WTC11 (cell line): ENCODE measurements around the gene PLCL2. TPM values are rescaled to one million over a fixed set of nuclear protein-coding genes. Genes with fewer than 3 reads are reported as not detected.

Experiments used
- ATAC-seq: fragments of 200-7000 bp; cut with Tn5 transposase; 2 replicates; pipeline ENCODE4 v1.10.0; 2021; ENCODE audit warnings: mild to moderate bottlenecking, moderate library complexity
- CTCF ChIA-PET: fragments of 300-600 bp; sonication (Branson Sonifier 250); formaldehyde crosslinking; loops from one replicate; lab custom pipeline; 2021; ENCODE audit warnings: antibody characterized with exemption; lab: Charles Lee
- POLR2A ChIA-PET: fragments of 350-600 bp; sonication (Branson Sonifier 250); formaldehyde crosslinking; loops from one replicate; lab custom pipeline; 2021; ENCODE audit warnings: antibody characterized with exemption; lab: Charles Lee
- DNase-seq: peaks from one replicate; pipeline ENCODE4 v3.0.0; 2021; ENCODE audit warnings: low spot score
- H3K27ac Mint-ChIP-seq: 2 replicates; pipeline ENCODE4 v1.8.0; 2021; ENCODE audit warnings: mixed read lengths
- H3K27me3 Mint-ChIP-seq: 2 replicates; pipeline ENCODE4 v1.8.0; 2021; ENCODE audit warnings: low read depth, mild to moderate bottlenecking, moderate library complexity, mixed read lengths
- H3K36me3 Mint-ChIP-seq: 2 replicates; pipeline ENCODE4 v1.8.0; 2021; ENCODE audit warnings: mixed read lengths
- H3K4me1 Mint-ChIP-seq: 2 replicates; pipeline ENCODE4 v1.8.0; 2022; ENCODE audit warnings: mixed read lengths
- H3K4me3 Mint-ChIP-seq: 2 replicates; pipeline ENCODE4 v1.8.0; 2021; ENCODE audit warnings: mild to moderate bottlenecking, moderate library complexity, mixed read lengths
- H3K9me3 Mint-ChIP-seq: 2 replicates; pipeline ENCODE4 v1.8.0; 2021; ENCODE audit warnings: mixed read lengths
- CDX4 ChIP-seq: fragments of 250-450 bp; sonication (Bioruptor Pico); IDR thresholded peaks from 2 replicates; pipeline ENCODE4 v1.9.0; 2021; ENCODE audit warnings: moderate library complexity, mild to moderate bottlenecking, inconsistent platforms, borderline replicate concordance
- CREM ChIP-seq: sonication (generic); formaldehyde crosslinking; IDR thresholded peaks from 2 replicates; pipeline ENCODE4 v1.8.1; 2022; ENCODE audit warnings: mild to moderate bottlenecking, missing genetic modification reagents, moderate library complexity
- ESRRA ChIP-seq: sonication (generic); formaldehyde crosslinking; IDR thresholded peaks from 2 replicates; pipeline ENCODE4 v1.8.1; 2022; ENCODE audit warnings: mild to moderate bottlenecking, missing genetic modification reagents, borderline replicate concordance
- IRF2 ChIP-seq: sonication (generic); formaldehyde crosslinking; IDR thresholded peaks from 2 replicates; pipeline ENCODE4 v1.8.0; 2022; ENCODE audit warnings: low read depth, missing genetic modification reagents, borderline replicate concordance
- KAT7 ChIP-seq: sonication (generic); formaldehyde crosslinking; IDR thresholded peaks from 2 replicates; pipeline ENCODE4 v1.8.1; 2023; ENCODE audit warnings: missing genetic modification reagents, mild to moderate bottlenecking, borderline replicate concordance
- MYBL2 ChIP-seq: sonication (generic); formaldehyde crosslinking; IDR thresholded peaks from 2 replicates; pipeline ENCODE4 v1.8.1; 2023; ENCODE audit warnings: mild to moderate bottlenecking, moderate library complexity, missing genetic modification reagents
- NR2C2 ChIP-seq: sonication (generic); formaldehyde crosslinking; IDR thresholded peaks from 2 replicates; pipeline ENCODE4 v1.8.0; 2022; ENCODE audit warnings: mild to moderate bottlenecking, missing genetic modification reagents
- SMAD3 ChIP-seq: sonication (generic); formaldehyde crosslinking; IDR thresholded peaks from 2 replicates; pipeline ENCODE4 v1.8.0; 2022; ENCODE audit warnings: missing genetic modification reagents, mild to moderate bottlenecking, borderline replicate concordance
- SP1 ChIP-seq: sonication (generic); formaldehyde crosslinking; conservative IDR thresholded peaks from 2 replicates; pipeline ENCODE4 v1.8.1; 2022; ENCODE audit warnings: missing genetic modification reagents
- TP53 ChIP-seq: sonication (generic); formaldehyde crosslinking; IDR thresholded peaks from 2 replicates; pipeline ENCODE4 v1.8.1; 2023; ENCODE audit warnings: mild to moderate bottlenecking, missing genetic modification reagents
- USF2 ChIP-seq: sonication (generic); formaldehyde crosslinking; IDR thresholded peaks from 2 replicates; pipeline ENCODE4 v1.8.1; 2023; ENCODE audit warnings: mild to moderate bottlenecking, missing genetic modification reagents, moderate library complexity
- ZNF396 ChIP-seq: fragments of 250-450 bp; sonication (Bioruptor Pico); IDR thresholded peaks from 2 replicates; pipeline ENCODE4 v1.8.0; 2021; ENCODE audit warnings: mild to moderate bottlenecking, moderate library complexity, borderline replicate concordance
- ZSCAN18 ChIP-seq: fragments of 250-450 bp; sonication (Bioruptor Pico); IDR thresholded peaks from 2 replicates; pipeline ENCODE4 v2.1.2; 2022; ENCODE audit warnings: mild to moderate bottlenecking, moderate library complexity
- total RNA-seq: library from RNA; stranded (reverse); gene quantifications from 3 replicates; pipeline ENCODE4 v1.2.3, GENCODE V29; 2021
- TF ChIP-seq, protein P1 (sequence below): sonication (generic); formaldehyde crosslinking; IDR thresholded peaks from 2 replicates; pipeline ENCODE4 v1.8.0; 2022; ENCODE audit warnings: mild to moderate bottlenecking, missing genetic modification reagents
- TF ChIP-seq, protein P2 (sequence below): fragments of 250-450 bp; sonication (Bioruptor Pico); conservative IDR thresholded peaks from 2 replicates; pipeline ENCODE4 v1.9.0; 2021; ENCODE audit warnings: mild to moderate bottlenecking

The PLCL2 gene
- total RNA-seq, 1 experiment from 2014 or later, result 11.8 TPM

GRCh38 chr3:17132286-17133115 is 247.7 kb downstream of the PLCL2 start:
- Mint-ChIP-seq H3K4me3 (no peak overlapping the region), H3K9me3 (peaks cover 41% of the 10 kb centered on the region), H3K27me3 (no peaks in the 10 kb centered on the region), H3K27ac (no peak overlapping the region), H3K4me1 (no peaks in the 10 kb centered on the region), H3K36me3 (peaks cover 6% of the 10 kb centered on the region)
- POLR2A ChIA-PET, result no interaction called here
- ATAC-seq, result no peak
- CTCF ChIA-PET, result no interaction called here
- no peak for DNase-seq
- no peak for TF ChIP-seq USF2 (CRISPR knock-in tag)
- no peak for TF ChIP-seq KAT7
- TF ChIP-seq, all 79 proteins: peak for 0

DNA sequence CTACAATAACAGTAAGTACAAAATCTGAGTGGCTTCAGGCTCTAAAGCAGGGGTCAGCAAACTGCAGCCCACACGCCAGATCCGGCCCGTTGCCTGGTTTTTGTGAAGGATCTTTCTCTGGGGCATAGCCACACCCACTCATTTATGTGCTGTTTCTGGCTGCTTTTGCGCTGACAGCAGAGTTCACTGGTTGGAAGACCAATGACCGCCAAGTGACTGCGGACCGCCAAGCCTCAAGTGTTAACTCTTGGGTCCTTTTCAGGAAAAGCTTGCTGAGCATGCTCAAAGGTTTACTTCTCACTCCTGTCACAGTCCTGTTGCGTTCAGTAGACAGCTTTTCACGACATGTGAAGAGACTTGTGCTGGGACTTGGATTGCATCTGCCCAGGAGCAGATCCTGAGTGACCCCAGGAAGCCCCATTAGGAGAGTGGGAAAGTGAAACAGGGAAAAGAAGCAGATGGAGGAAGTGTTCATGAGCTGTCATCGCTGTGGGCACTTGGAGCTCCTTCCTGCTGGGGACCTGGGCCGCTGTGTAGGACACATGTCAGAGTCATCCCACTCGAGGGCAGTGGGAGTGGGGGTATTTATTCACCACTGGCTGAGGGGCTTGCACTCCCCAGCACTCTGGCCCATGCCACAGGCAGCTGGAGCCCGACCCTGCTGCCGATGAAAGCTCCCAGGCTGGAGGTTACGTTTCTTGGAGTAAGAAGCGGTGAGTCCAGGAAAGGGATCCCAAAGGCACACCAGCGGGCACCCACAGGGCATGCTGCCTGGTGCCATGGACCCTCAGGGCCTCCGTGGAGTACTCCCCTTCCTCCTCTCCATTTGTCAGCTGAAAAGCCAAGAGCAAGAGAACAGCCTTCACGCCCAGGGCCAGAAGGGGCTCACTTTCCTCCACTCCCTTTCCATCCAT is 249.1 kb downstream of the PLCL2 start:
- peaks cover 4% of the 10 kb centered on the region; the same call in 1 of the 2 replicates for H3K27me3 Mint-ChIP-seq
- DNase-seq, result no peak
- peaks cover 32% of the 10 kb centered on the region for H3K9me3 Mint-ChIP-seq
- H3K27ac Mint-ChIP-seq, result no peak overlapping the region
- ChIA-PET POLR2A (no interaction called here), CTCF (no interaction called here)
- no peak overlapping the region for H3K4me3 Mint-ChIP-seq
- no peaks in the 10 kb centered on the region for H3K4me1 Mint-ChIP-seq
- TF ChIP-seq IRF2 (CRISPR knock-in tag) (no peak), CREM (CRISPR knock-in tag) (no peak), SMAD3 (CRISPR knock-in tag) (no peak), USF2 (CRISPR knock-in tag) (no peak), KAT7 (no peak), ZNF396 (no peak), MYBL2 (CRISPR knock-in tag) (no peak), SP1 (CRISPR knock-in tag) (no peak), NR2C2 (CRISPR knock-in tag) (no peak), TP53 (no peak), ZSCAN18 (no peak), ESRRA (CRISPR knock-in tag) (no peak), CDX4 (CRISPR knock-in tag) (no peak)
- TF ChIP-seq, protein P1, sequence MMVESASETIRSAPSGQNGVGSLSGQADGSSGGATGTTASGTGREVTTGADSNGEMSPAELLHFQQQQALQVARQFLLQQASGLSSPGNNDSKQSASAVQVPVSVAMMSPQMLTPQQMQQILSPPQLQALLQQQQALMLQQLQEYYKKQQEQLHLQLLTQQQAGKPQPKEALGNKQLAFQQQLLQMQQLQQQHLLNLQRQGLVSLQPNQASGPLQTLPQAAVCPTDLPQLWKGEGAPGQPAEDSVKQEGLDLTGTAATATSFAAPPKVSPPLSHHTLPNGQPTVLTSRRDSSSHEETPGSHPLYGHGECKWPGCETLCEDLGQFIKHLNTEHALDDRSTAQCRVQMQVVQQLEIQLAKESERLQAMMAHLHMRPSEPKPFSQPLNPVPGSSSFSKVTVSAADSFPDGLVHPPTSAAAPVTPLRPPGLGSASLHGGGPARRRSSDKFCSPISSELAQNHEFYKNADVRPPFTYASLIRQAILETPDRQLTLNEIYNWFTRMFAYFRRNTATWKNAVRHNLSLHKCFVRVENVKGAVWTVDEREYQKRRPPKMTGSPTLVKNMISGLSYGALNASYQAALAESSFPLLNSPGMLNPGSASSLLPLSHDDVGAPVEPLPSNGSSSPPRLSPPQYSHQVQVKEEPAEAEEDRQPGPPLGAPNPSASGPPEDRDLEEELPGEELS, result no peak
- TF ChIP-seq, protein P2, sequence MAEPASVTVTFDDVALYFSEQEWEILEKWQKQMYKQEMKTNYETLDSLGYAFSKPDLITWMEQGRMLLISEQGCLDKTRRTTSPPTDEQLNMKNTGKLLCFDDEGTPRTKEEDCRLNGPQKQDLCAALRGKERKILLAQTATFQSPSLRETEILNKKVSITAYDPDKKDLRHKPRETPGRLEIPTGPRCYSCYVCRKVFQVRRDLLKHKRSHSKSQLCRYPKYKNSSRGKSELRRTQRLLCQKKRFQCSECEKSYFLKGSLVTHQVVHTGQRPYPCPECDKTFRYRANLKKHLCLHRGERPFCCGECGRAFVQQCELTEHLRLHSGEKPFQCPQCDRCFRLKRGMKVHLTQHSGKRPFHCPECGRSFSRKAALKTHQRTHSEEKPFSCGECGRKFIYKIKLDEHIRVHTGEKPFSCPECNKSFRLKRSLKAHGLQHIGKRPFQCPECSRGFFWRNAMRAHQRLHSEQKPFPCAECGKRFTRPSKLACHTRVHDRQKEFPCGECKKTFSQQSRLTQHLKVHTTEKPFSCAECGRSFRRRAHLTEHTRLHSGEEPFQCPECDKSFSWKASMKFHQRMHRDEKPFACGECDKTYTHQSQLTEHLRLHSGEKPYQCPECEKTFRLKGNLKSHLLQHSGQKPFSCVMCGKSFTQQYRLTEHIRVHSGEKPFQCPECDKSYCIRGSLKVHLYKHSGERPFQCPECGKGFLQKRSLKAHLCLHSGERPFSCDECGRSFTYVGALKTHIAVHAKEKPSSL (CRISPR knock-in tag), result no peak
- ATAC-seq, result no peak
- H3K36me3 Mint-ChIP-seq, result no peaks in the 10 kb centered on the region
